ENCODE results near the gene STUM.
"Not testable (repeated sequence)": the region's sequence is repeated elsewhere in the genome, so short reads cannot be mapped to it uniquely, and the experiment has no call there.

The STUM gene

GRCh38 chr1:226638001-226638601, 89.5 kb downstream of the STUM start:
- TF ChIP-seq POU2F2 (IDR thresholded peaks at IDR 0.05; ENCODE audit: low read depth, low read length), result no peak
- TF ChIP-seq POLR2AphosphoS5 (IDR thresholded peaks at IDR 0.05; ENCODE audit: low read depth, low read length), result no peak
- DNase-seq (ENCODE audit: insufficient read length, low spot score) (no peak), FAIRE-seq (no peak)

GRCh38 chr1:226638608-226639007, 90.0 kb downstream of the STUM start:
- no peak for FAIRE-seq
- no peak for DNase-seq (ENCODE audit: insufficient read length, low spot score)
- TF ChIP-seq POU2F2 (IDR thresholded peaks at IDR 0.05; ENCODE audit: low read depth, low read length) (no peak), POLR2A (IDR thresholded peaks at IDR 0.05; ENCODE audit: low read depth, low read length) (no peak), POLR2AphosphoS5 (IDR thresholded peaks at IDR 0.05; ENCODE audit: low read depth, low read length) (no peak), TAF1 (IDR thresholded peaks at IDR 0.05; ENCODE audit: low read depth, low read length) (no peak), PAX5 (IDR thresholded peaks at IDR 0.05; ENCODE audit: insufficient read depth, low read length, severe bottlenecking) (no peak), SPI1 (IDR thresholded peaks at IDR 0.05; ENCODE audit: low read depth, low read length) (no peak)

GRCh38 chr1:226639206-226639605, 90.6 kb downstream of the STUM start:
- not testable (repeated sequence) for FAIRE-seq; DNase-seq (ENCODE audit: insufficient read length, low spot score)

- DNase-seq (ENCODE audit: insufficient read length, low spot score), result no peak
- FAIRE-seq, result no peak
- TF ChIP-seq SPI1 (IDR thresholded peaks at IDR 0.05; ENCODE audit: low read depth, low read length) (no peak), TAF1 (IDR thresholded peaks at IDR 0.05; ENCODE audit: low read depth, low read length) (no peak), POLR2A (IDR thresholded peaks at IDR 0.05; ENCODE audit: low read depth, low read length) (no peak), POU2F2 (IDR thresholded peaks at IDR 0.05; ENCODE audit: low read depth, low read length) (no peak), POLR2AphosphoS5 (IDR thresholded peaks at IDR 0.05; ENCODE audit: low read depth, low read length) (no peak), PAX5 (IDR thresholded peaks at IDR 0.05; ENCODE audit: insufficient read depth, low read length, severe bottlenecking) (no peak)
Observed at GRCh38 chr1:226639631-226640061, 91.1 kb downstream of the STUM start.

- peak; percentile 57 for FAIRE-seq
- TF ChIP-seq POU2F2 (IDR thresholded peaks at IDR 0.05; ENCODE audit: low read depth, low read length) (no peak), POLR2A (IDR thresholded peaks at IDR 0.05; ENCODE audit: low read depth, low read length) (no peak), SPI1 (IDR thresholded peaks at IDR 0.05; ENCODE audit: low read depth, low read length) (no peak), POLR2AphosphoS5 (IDR thresholded peaks at IDR 0.05; ENCODE audit: low read depth, low read length) (no peak), PAX5 (IDR thresholded peaks at IDR 0.05; ENCODE audit: insufficient read depth, low read length, severe bottlenecking) (no peak)
- DNase-seq (ENCODE audit: insufficient read length, low spot score), result no peak
Observed at GRCh38 chr1:226640321-226641136, 92.0 kb downstream of the STUM start.

- no peak for TF ChIP-seq POLR2A (IDR thresholded peaks at IDR 0.05; ENCODE audit: low read depth, low read length)
- DNase-seq (ENCODE audit: insufficient read length, low spot score) (no peak), FAIRE-seq (no peak)
Observed at GRCh38 chr1:226641671-226642231, 93.2 kb downstream of the STUM start.

- FAIRE-seq, result no peak
- no peak for TF ChIP-seq SPI1 (IDR thresholded peaks at IDR 0.05; ENCODE audit: low read depth, low read length)
- no peak for TF ChIP-seq PAX5 (IDR thresholded peaks at IDR 0.05; ENCODE audit: insufficient read depth, low read length, severe bottlenecking)
- no peak for TF ChIP-seq POLR2A (IDR thresholded peaks at IDR 0.05; ENCODE audit: low read depth, low read length)
- TF ChIP-seq TAF1 (IDR thresholded peaks at IDR 0.05; ENCODE audit: low read depth, low read length), result no peak
- TF ChIP-seq POLR2AphosphoS5 (IDR thresholded peaks at IDR 0.05; ENCODE audit: low read depth, low read length), result no peak
- TF ChIP-seq POU2F2 (IDR thresholded peaks at IDR 0.05; ENCODE audit: low read depth, low read length), result no peak
- DNase-seq (ENCODE audit: insufficient read length, low spot score), result no peak
Observed at GRCh38 chr1:226642421-226642820, 93.9 kb downstream of the STUM start.

- 0 out of 2 replicates have a peak, but pooled peaks have one; percentile 25 for TF ChIP-seq TAF1 (IDR thresholded peaks at IDR 0.05; ENCODE audit: low read depth, low read length)
- TF ChIP-seq PAX5 (IDR thresholded peaks at IDR 0.05; ENCODE audit: insufficient read depth, low read length, severe bottlenecking), result no peak
- TF ChIP-seq POU2F2 (IDR thresholded peaks at IDR 0.05; ENCODE audit: low read depth, low read length), result peak; percentile 43; the same call in 1 of the 2 replicates
- TF ChIP-seq SPI1 (IDR thresholded peaks at IDR 0.05; ENCODE audit: low read depth, low read length), result no peak
- no peak for TF ChIP-seq POLR2A (IDR thresholded peaks at IDR 0.05; ENCODE audit: low read depth, low read length)
- TF ChIP-seq POLR2AphosphoS5 (IDR thresholded peaks at IDR 0.05; ENCODE audit: low read depth, low read length), result no peak
- FAIRE-seq, result no peak
- peak; percentile 85 for DNase-seq (ENCODE audit: insufficient read length, low spot score)
Observed at GRCh38 chr1:226643177-226643576, 94.6 kb downstream of the STUM start.

- TF ChIP-seq PAX5 (IDR thresholded peaks at IDR 0.05; ENCODE audit: insufficient read depth, low read length, severe bottlenecking) (peak; percentile 2), TAF1 (IDR thresholded peaks at IDR 0.05; ENCODE audit: low read depth, low read length) (no peak), SPI1 (IDR thresholded peaks at IDR 0.05; ENCODE audit: low read depth, low read length) (peak; percentile 74), POLR2A (IDR thresholded peaks at IDR 0.05; ENCODE audit: low read depth, low read length) (no peak), POU2F2 (IDR thresholded peaks at IDR 0.05; ENCODE audit: low read depth, low read length) (peak; percentile 70; the same call in 1 of the 2 replicates)
- DNase-seq (ENCODE audit: insufficient read length, low spot score), result peak; percentile 80
- FAIRE-seq, result peak; percentile 99
Observed at GRCh38 chr1:226643611-226644540, 95.3 kb downstream of the STUM start.

Data from GM12891 (cell line).